Common myeloid progenitor, CD34-positive (primary cell): ENCODE data around the gene YAE1.

ENCODE experiments used
- CTCF ChIA-PET: fragments of 350-600 bp; sonication (Branson Sonifier 250); formaldehyde crosslinking; loops from one replicate; lab custom pipeline; 2021; ENCODE audit warnings: antibody characterized with exemption; lab: Charles Lee
- POLR2A ChIA-PET: fragments of 350-600 bp; sonication (Branson Sonifier 250); formaldehyde crosslinking; loops from one replicate; lab custom pipeline; 2021; ENCODE audit warnings: antibody characterized with exemption; lab: Charles Lee
- DNase-seq, 3 donors: peaks; one replicate each; pipeline versions ENCODE4 v3.0.0 to v3.0.0-alpha.2; 2013
- H3K27ac ChIP-seq, 2 experiments: 1 replicate in 1 of 2; 2 replicates in 1 of 2; pipeline ENCODE4 v1.7.0; 2013; ENCODE audit warnings: inconsistent platforms in 2 of 2, low read length in 2 of 2, mild to moderate bottlenecking in 2 of 2, low read depth in 1 of 2, moderate library complexity in 1 of 2; ENCODE audit not compliant: severe bottlenecking in 2 of 2, insufficient read depth in 1 of 2, poor library complexity in 1 of 2
- H3K27me3 ChIP-seq, 5 experiments: replicated peaks in 2 of 5; 1 replicate in 3 of 5; 2 replicates in 2 of 5; pipeline versions ENCODE4 v1.6.1 to v1.7.0; 2013; ENCODE audit warnings: low read length in 4 of 5, mild to moderate bottlenecking in 2 of 5, moderate library complexity in 2 of 5, inconsistent platforms in 1 of 5; ENCODE audit not compliant: insufficient read depth in 5 of 5, control insufficient read depth in 4 of 5
- H3K36me3 ChIP-seq, 4 experiments: 1 replicate in 2 of 4; 2 replicates in 2 of 4; pipeline versions ENCODE4 v1.6.1 to v1.7.0; 2013; ENCODE audit warnings: low read length in 3 of 4, control low read depth in 1 of 4, mild to moderate bottlenecking in 1 of 4; ENCODE audit not compliant: control insufficient read depth in 4 of 4, insufficient read depth in 4 of 4
- H3K4me1 ChIP-seq, 4 experiments: 1 replicate in 3 of 4; 2 replicates in 1 of 4; pipeline versions ENCODE4 v1.6.1 to v1.7.1; 2013; ENCODE audit warnings: low read length in 3 of 4, mild to moderate bottlenecking in 3 of 4, control low read depth in 1 of 4, inconsistent platforms in 1 of 4, moderate library complexity in 1 of 4; ENCODE audit not compliant: control insufficient read depth in 4 of 4, insufficient read depth in 4 of 4; ENCODE audit errors: control extremely low read depth in 1 of 4
- H3K4me3 ChIP-seq, 7 experiments: 1 replicate in 4 of 7; 2 replicates in 3 of 7; pipeline versions ENCODE4 v1.5.1 to v1.7.0; 2013; ENCODE audit warnings: mild to moderate bottlenecking in 7 of 7, low read length in 6 of 7, moderate library complexity in 6 of 7, inconsistent platforms in 2 of 7, low read depth in 2 of 7, control low read depth in 1 of 7; ENCODE audit not compliant: insufficient read depth in 4 of 7, control insufficient read depth in 1 of 7; ENCODE audit errors: extremely low read depth in 1 of 7
- H3K9me3 ChIP-seq, 5 experiments: 1 replicate in 4 of 5; 2 replicates in 1 of 5; pipeline versions ENCODE4 v1.6.1 to v1.7.1; 2013; ENCODE audit warnings: low read length in 4 of 5, mild to moderate bottlenecking in 2 of 5, inconsistent platforms in 1 of 5, low read depth in 1 of 5, moderate library complexity in 1 of 5; ENCODE audit not compliant: control insufficient read depth in 4 of 5, insufficient read depth in 2 of 5; ENCODE audit errors: control extremely low read depth in 1 of 5
- WGBS: methylation state at CpG from one replicate; pipeline ENCODE4 v1.1.5; 2013; ENCODE audit not compliant: insufficient coverage; 5-methylcytosine and 5-hydroxymethylcytosine counted together

The YAE1 gene

GRCh38 chr7:39527951-39528350, 38.3 kb upstream of the YAE1 start:
- POLR2A ChIA-PET, result no interaction called here
- CTCF ChIA-PET, result interaction anchor here (1.3 kb wide), 1 partner anchor 8 kb away, joined by 4 read pairs; no protein-coding TSS in a partner anchor
- Histone ChIP-seq H3K36me3 (no peaks in the 10 kb centered on the region), H3K4me3 (no peak overlapping the region), H3K4me1 (no peaks in the 10 kb centered on the region), H3K27me3 (no peaks in the 10 kb centered on the region), H3K27ac (no peak overlapping the region), H3K9me3 (no peaks in the 10 kb centered on the region)
- no peak for DNase-seq
- no CpG with 5 or more reads among the region's 2 CpGs for WGBS

GRCh38 chr7:39528849-39529248, 37.4 kb upstream of the YAE1 start:
- H3K9me3 ChIP-seq, result no peaks in the 10 kb centered on the region
- H3K36me3 ChIP-seq, result no peaks in the 10 kb centered on the region
- ChIA-PET CTCF (interaction anchor here (1.3 kb wide), 1 partner anchor 8 kb away, joined by 4 read pairs; no protein-coding TSS in a partner anchor), POLR2A (no interaction called here)
- no peak overlapping the region for H3K27ac ChIP-seq
- H3K4me3 ChIP-seq, result no peak overlapping the region
- no peaks in the 10 kb centered on the region for H3K27me3 ChIP-seq
- H3K4me1 ChIP-seq, result no peaks in the 10 kb centered on the region
- DNase-seq, result no peak

GRCh38 chr7:39529582-39529981, 36.6 kb upstream of the YAE1 start:
- ChIA-PET POLR2A (no interaction called here), CTCF (interaction anchor here (1.3 kb wide), 1 partner anchor 9 kb away, joined by 4 read pairs; no protein-coding TSS in a partner anchor)
- Histone ChIP-seq H3K4me1 (no peaks in the 10 kb centered on the region), H3K4me3 (no peak overlapping the region), H3K27me3 (no peaks in the 10 kb centered on the region), H3K27ac (no peak overlapping the region), H3K36me3 (no peaks in the 10 kb centered on the region), H3K9me3 (no peaks in the 10 kb centered on the region)
- no CpG with 5 or more reads among the region's 3 CpGs for WGBS
- DNase-seq, result no peak

GRCh38 chr7:39530971-39531370, 35.2 kb upstream of the YAE1 start:
- H3K27me3 ChIP-seq, result no peaks in the 10 kb centered on the region
- no peak for DNase-seq
- CTCF ChIA-PET, result no interaction called here

GRCh38 chr7:39531818-39532217, 34.4 kb upstream of the YAE1 start:
- DNase-seq, result no peak
- no peaks in the 10 kb centered on the region for H3K27me3 ChIP-seq
- WGBS, result 97% methylated on average over 4 of the region's 5 CpGs
- no peaks in the 10 kb centered on the region for H3K4me1 ChIP-seq
- H3K36me3 ChIP-seq, result no peaks in the 10 kb centered on the region
- H3K27ac ChIP-seq, result no peak overlapping the region
- no peak overlapping the region for H3K4me3 ChIP-seq
- no peaks in the 10 kb centered on the region for H3K9me3 ChIP-seq
- ChIA-PET POLR2A (no interaction called here), CTCF (no interaction called here)

More at GRCh38 chr7:39530971-39531370, 35.2 kb upstream of the YAE1 start:
- POLR2A ChIA-PET, result no interaction called here
- over 99% methylated on average over 7 of the region's 7 CpGs for WGBS
- Histone ChIP-seq H3K4me1 (no peaks in the 10 kb centered on the region), H3K9me3 (no peaks in the 10 kb centered on the region), H3K4me3 (no peak overlapping the region), H3K27ac (no peak overlapping the region), H3K36me3 (no peaks in the 10 kb centered on the region)

DNA sequence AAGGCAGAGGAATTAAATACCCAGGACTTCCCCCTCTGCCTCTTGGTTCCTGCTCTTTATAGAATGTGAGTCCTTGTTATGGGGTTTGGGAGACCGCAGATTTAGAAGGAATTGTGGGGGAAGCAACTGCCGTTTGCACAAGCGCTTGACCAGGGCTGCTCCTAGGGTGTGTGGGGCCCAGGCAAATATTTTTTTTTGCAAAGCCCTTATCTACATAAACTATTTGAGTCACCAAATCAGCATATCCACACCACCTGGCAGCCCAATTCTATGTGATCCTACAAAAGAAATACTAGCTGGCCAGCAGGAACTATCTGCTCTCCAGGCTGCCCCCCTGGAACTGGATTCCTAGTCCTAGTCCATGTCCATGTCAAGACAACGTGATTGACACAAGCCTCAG, 33.4 kb upstream of the YAE1 start:
- 98% methylated on average over 4 of the region's 4 CpGs for WGBS
- no peak overlapping the region for H3K27ac ChIP-seq
- no peak for DNase-seq
- no peaks in the 10 kb centered on the region for H3K27me3 ChIP-seq
- H3K4me3 ChIP-seq, result no peak overlapping the region
- H3K36me3 ChIP-seq, result no peaks in the 10 kb centered on the region
- H3K9me3 ChIP-seq, result no peaks in the 10 kb centered on the region
- H3K4me1 ChIP-seq, result no peaks in the 10 kb centered on the region
- ChIA-PET POLR2A (no interaction called here), CTCF (interaction anchor here (2.7 kb wide), 1 partner anchor 12 kb away, joined by 8 read pairs; no protein-coding TSS in a partner anchor)

DNA sequence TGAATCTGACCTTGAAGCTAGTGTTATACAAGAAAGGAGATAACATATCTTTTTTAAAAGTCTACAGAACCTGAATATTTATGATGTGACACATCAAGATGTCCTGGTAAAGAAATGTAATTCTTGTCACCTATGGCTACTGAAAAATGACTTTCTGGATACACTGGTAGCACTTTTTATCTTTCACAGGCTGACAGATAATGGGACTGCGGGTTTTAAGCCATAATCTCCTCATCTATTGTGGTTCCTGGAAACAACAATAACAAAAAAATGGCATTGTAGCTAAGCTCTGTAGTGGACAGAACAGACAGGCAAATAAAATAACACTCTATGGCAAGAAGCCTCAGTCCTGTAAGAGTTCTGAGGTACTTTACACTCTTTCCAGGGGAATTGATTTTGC, 31.6 kb upstream of the YAE1 start:
- Histone ChIP-seq H3K36me3 (no peaks in the 10 kb centered on the region), H3K9me3 (no peaks in the 10 kb centered on the region), H3K27me3 (no peaks in the 10 kb centered on the region), H3K4me3 (no peak overlapping the region), H3K4me1 (no peaks in the 10 kb centered on the region), H3K27ac (no peak overlapping the region)
- ChIA-PET CTCF (interaction anchor here (2.0 to 2.7 kb wide), 2 partner anchors 12 to 14 kb away, joined by 4 to 8 read pairs; no protein-coding TSS in a partner anchor), POLR2A (no interaction called here)
- DNase-seq, result no peak
- no CpG with 5 or more reads among the region's 1 CpG for WGBS
